CD8-positive, alpha-beta memory T cell (primary cell): ENCODE data around the gene STING1. TPM values are rescaled to one million over a fixed set of nuclear protein-coding genes. Genes with fewer than 3 reads are reported as not detected.
"Not testable (repeated sequence)": the region's sequence is repeated elsewhere in the genome, so short reads cannot be mapped to it uniquely, and the experiment has no call there.

ENCODE experiments used
- CTCF ChIA-PET: fragments of 350-600 bp; sonication (Branson Sonifier 250); formaldehyde crosslinking; loops from one replicate; lab custom pipeline; 2021; ENCODE audit warnings: antibody characterized with exemption; lab: Charles Lee
- POLR2A ChIA-PET: fragments of 350-600 bp; sonication (Branson Sonifier 250); formaldehyde crosslinking; loops from one replicate; lab custom pipeline; 2021; ENCODE audit warnings: antibody characterized with exemption; lab: Charles Lee
- DNase-seq, 5 donors: peaks; one replicate each; pipeline versions ENCODE4 v3.0.0 to v3.0.0-alpha.2; 2020 to 2022; ENCODE audit warnings: mixed read lengths in 1 of 5
- H3K27ac ChIP-seq: one replicate; pipeline ENCODE4 v1.7.0; 2013; ENCODE audit warnings: low read depth, mild to moderate bottlenecking, low read length, moderate library complexity
- H3K27me3 ChIP-seq: 2 replicates; pipeline ENCODE4 v1.7.0; 2013; ENCODE audit warnings: low read length, mild to moderate bottlenecking; ENCODE audit not compliant: insufficient read depth, poor library complexity, severe bottlenecking
- H3K36me3 ChIP-seq: 2 replicates; pipeline ENCODE4 v1.7.0; 2013; ENCODE audit warnings: mild to moderate bottlenecking, low read length, moderate library complexity; ENCODE audit not compliant: insufficient read depth
- H3K4me1 ChIP-seq: 2 replicates; pipeline ENCODE4 v1.7.0; 2013; ENCODE audit warnings: mild to moderate bottlenecking, low read length, moderate library complexity; ENCODE audit not compliant: insufficient read depth
- H3K4me3 ChIP-seq: 2 replicates; pipeline ENCODE4 v1.7.0; 2013; ENCODE audit warnings: mild to moderate bottlenecking, low read length
- H3K9me3 ChIP-seq: 2 replicates; pipeline ENCODE4 v1.7.0; 2013; ENCODE audit warnings: mild to moderate bottlenecking, low read length
- H3K27ac Mint-ChIP-seq, 8 donors: one replicate each; pipeline ENCODE4 v1.8.0; 2020 to 2021; ENCODE audit warnings: mixed read lengths in 8 of 8, mild to moderate bottlenecking in 6 of 8, inconsistent platforms in 3 of 8, moderate library complexity in 3 of 8
- H3K27me3 Mint-ChIP-seq, 2 donors: one replicate each; pipeline ENCODE4 v1.8.0; 2020 to 2021; ENCODE audit warnings: mixed read lengths in 2 of 2, mild to moderate bottlenecking in 1 of 2, moderate library complexity in 1 of 2
- H3K36me3 Mint-ChIP-seq, 3 donors: one replicate each; pipeline ENCODE4 v1.8.0; 2020 to 2021; ENCODE audit warnings: mixed read lengths in 3 of 3, inconsistent platforms in 1 of 3, mild to moderate bottlenecking in 1 of 3
- H3K4me1 Mint-ChIP-seq, 3 donors: one replicate each; pipeline ENCODE4 v1.8.0; 2020 to 2021; ENCODE audit warnings: mixed read lengths in 3 of 3, inconsistent platforms in 1 of 3, mild to moderate bottlenecking in 1 of 3
- H3K4me3 Mint-ChIP-seq, 7 donors: one replicate each; pipeline ENCODE4 v1.8.0; 2020 to 2021; ENCODE audit warnings: mixed read lengths in 7 of 7, mild to moderate bottlenecking in 6 of 7, moderate library complexity in 4 of 7, inconsistent platforms in 2 of 7
- H3K9me3 Mint-ChIP-seq, 5 donors: one replicate each; pipeline ENCODE4 v1.8.0; 2020 to 2022; ENCODE audit warnings: mixed read lengths in 5 of 5, mild to moderate bottlenecking in 3 of 5, moderate library complexity in 2 of 5, inconsistent platforms in 1 of 5
- polyA plus RNA-seq: library from polyadenylated mRNA; unstranded; fragments of 300-500 nt; fragmentation: Illumina TruSeq; gene quantifications from one replicate; pipeline ENCODE4 v1.2.3, GENCODE V29; 2021
- total RNA-seq, 2 experiments: library from RNA; stranded (reverse); gene quantifications; one replicate each; pipeline ENCODE4 v1.2.3, GENCODE V29; 2021

Gene STING1
- total RNA-seq = 100 to 1,000 TPM; 107 to 109 TPM
- polyA plus RNA-seq = 116 TPM

- Histone ChIP-seq H3K27ac (peak within 1 kb of the TSS; percentile 82), H3K9me3 (no peaks in the 10 kb centered on the region), H3K4me3 (peak within 1 kb of the TSS; percentile 94), H3K36me3 (peaks cover 24% of the 10 kb centered on the region), H3K27me3 (no peaks in the 10 kb centered on the region), H3K4me1 (peaks cover 52% of the 10 kb centered on the region)
- peak within 1 kb of the TSS; percentile 86 to 90 (median 88) for H3K4me3 Mint-ChIP-seq
- H3K4me1 Mint-ChIP-seq = peaks cover 28 to 51% (median 49%) of the 10 kb centered on the region in 3 donors
- H3K36me3 Mint-ChIP-seq = peaks cover 0 to 34% (median 4%) of the 10 kb centered on the region in 3 donors
- peak; percentile 43 to 85 (median 78) for DNase-seq
- CTCF ChIA-PET = interaction anchor here (0.7 to 3.1 kb wide), 17 partner anchors 11 to 189 kb away, joined by 3 to 26 read pairs (median 3); partner anchors contain the start of genes DNAJC18, MATR3 and SMIM33
- POLR2A ChIA-PET = interaction anchor here (0.6 to 2.3 kb wide), 18 partner anchors 9 to 228 kb away, joined by 3 to 18 read pairs (median 4); partner anchors contain the start of genes CXXC5, DNAJC18, ECSCR and SMIM33
- no peaks in the 10 kb centered on the region for H3K9me3 Mint-ChIP-seq
- peak within 1 kb of the TSS; percentile 85 to 98 (median 90) for H3K27ac Mint-ChIP-seq
- no peaks in the 10 kb centered on the region for H3K27me3 Mint-ChIP-seq
Measured at GRCh38 chr5:139482050-139482889, at the start of gene STING1. STING1 (minus strand) TSS chr5:139482758; CDS start chr5:139481704, 1,054 bp downstream.

- no peaks in the 10 kb centered on the region for H3K4me1 Mint-ChIP-seq
- no peaks in the 10 kb centered on the region for H3K9me3 ChIP-seq
- ChIA-PET POLR2A (no interaction called here), CTCF (interaction anchor here (1.3 kb wide), 1 partner anchor 29 kb away, joined by 3 read pairs; the partner anchor contains the start of gene UBE2D2)
- H3K27me3 ChIP-seq = no peaks in the 10 kb centered on the region
- H3K4me3 Mint-ChIP-seq = no peak overlapping the region
- no peaks in the 10 kb centered on the region for H3K27me3 Mint-ChIP-seq
- DNase-seq = no peak
- H3K27ac Mint-ChIP-seq = no peak overlapping the region
- no peaks in the 10 kb centered on the region for H3K4me1 ChIP-seq
- H3K9me3 Mint-ChIP-seq = peaks cover 2 to 14% (median 5%) of the 10 kb centered on the region in 5 donors
- no peak overlapping the region for H3K27ac ChIP-seq
- H3K4me3 ChIP-seq = no peak overlapping the region
- no peaks in the 10 kb centered on the region for H3K36me3 ChIP-seq
- H3K36me3 Mint-ChIP-seq = peaks cover 0 to 8% (median 0%) of the 10 kb centered on the region in 3 donors
Measured at GRCh38 chr5:139531772-139532169, 49.2 kb upstream of the STING1 start.

GRCh38 chr5:139530079-139530478 is 47.5 kb upstream of the STING1 start:
- H3K27ac ChIP-seq, H3K4me1 Mint-ChIP-seq, H3K36me3 Mint-ChIP-seq, H3K4me3 Mint-ChIP-seq, H3K27me3 ChIP-seq, H3K9me3 ChIP-seq, H3K4me1 ChIP-seq, POLR2A ChIA-PET, DNase-seq, H3K36me3 ChIP-seq, H3K27ac Mint-ChIP-seq, H3K4me3 ChIP-seq, CTCF ChIA-PET, H3K27me3 Mint-ChIP-seq: not testable (repeated sequence)
- H3K9me3 Mint-ChIP-seq = peaks cover 2 to 14% (median 5%) of the 10 kb centered on the region in 5 donors

- CTCF ChIA-PET = interaction anchor here (1.3 to 1.6 kb wide), 2 partner anchors 11 to 106 kb away, joined by 4 to 5 read pairs; no protein-coding TSS in a partner anchor
- H3K9me3 Mint-ChIP-seq = peaks cover 2 to 14% (median 5%) of the 10 kb centered on the region in 5 donors
- H3K36me3 ChIP-seq, H3K36me3 Mint-ChIP-seq, H3K9me3 ChIP-seq, H3K4me1 ChIP-seq, H3K27me3 Mint-ChIP-seq, H3K27ac Mint-ChIP-seq, H3K4me3 ChIP-seq, POLR2A ChIA-PET, H3K4me3 Mint-ChIP-seq, H3K27ac ChIP-seq, DNase-seq, H3K4me1 Mint-ChIP-seq, H3K27me3 ChIP-seq: not testable (repeated sequence)
Measured at GRCh38 chr5:139528695-139529094, 46.1 kb upstream of the STING1 start.

- H3K4me3 ChIP-seq, H3K27ac ChIP-seq, H3K4me1 Mint-ChIP-seq, DNase-seq, H3K27me3 Mint-ChIP-seq, H3K9me3 ChIP-seq, H3K4me3 Mint-ChIP-seq, H3K4me1 ChIP-seq, H3K27ac Mint-ChIP-seq, POLR2A ChIA-PET, H3K36me3 ChIP-seq, H3K36me3 Mint-ChIP-seq, H3K27me3 ChIP-seq: not testable (repeated sequence)
- H3K9me3 Mint-ChIP-seq = peaks cover 2 to 14% (median 5%) of the 10 kb centered on the region in 5 donors
- CTCF ChIA-PET = interaction anchor here (1.6 kb wide), 1 partner anchor 10 kb away, joined by 5 read pairs; no protein-coding TSS in a partner anchor
Measured at GRCh38 chr5:139527896-139528467, 45.4 kb upstream of the STING1 start.

- CTCF ChIA-PET, H3K36me3 ChIP-seq, DNase-seq, H3K27ac Mint-ChIP-seq, H3K4me1 Mint-ChIP-seq, H3K4me3 Mint-ChIP-seq, H3K27me3 Mint-ChIP-seq, H3K27me3 ChIP-seq, H3K36me3 Mint-ChIP-seq, POLR2A ChIA-PET, H3K27ac ChIP-seq, H3K4me1 ChIP-seq, H3K4me3 ChIP-seq, H3K9me3 ChIP-seq: not testable (repeated sequence)
- H3K9me3 Mint-ChIP-seq = peaks cover 2 to 14% (median 5%) of the 10 kb centered on the region in 5 donors
Measured at GRCh38 chr5:139527090-139527470, 44.5 kb upstream of the STING1 start.

GRCh38 chr5:139526309-139527089 is 43.9 kb upstream of the STING1 start:
- not testable (repeated sequence) for H3K4me3 ChIP-seq, DNase-seq, H3K27ac Mint-ChIP-seq

More at GRCh38 chr5:139526309-139527089, 43.9 kb upstream of the STING1 start:
- POLR2A ChIA-PET, H3K4me1 Mint-ChIP-seq, H3K27me3 ChIP-seq, H3K4me3 Mint-ChIP-seq, H3K36me3 Mint-ChIP-seq, H3K27ac ChIP-seq, CTCF ChIA-PET, H3K9me3 ChIP-seq, H3K27me3 Mint-ChIP-seq, H3K4me1 ChIP-seq, H3K36me3 ChIP-seq: not testable (repeated sequence)
- H3K9me3 Mint-ChIP-seq = peaks cover 2 to 14% (median 5%) of the 10 kb centered on the region in 5 donors
